Peyer's patch (tissue), 4 donors: ENCODE measurements around the gene NFKBIL1.

Experiments used
- CTCF ChIP-seq, 6 experiments: fragments of 450-650 bp in 4 of 6; fragments of 200-600 bp in 2 of 6; sonication (generic) in 1 of 6; IDR thresholded peaks; one replicate each; pipeline ENCODE4 v1.5.1; 2017 to 2019; ENCODE audit warnings: antibody characterized with exemption in 6 of 6, mild to moderate bottlenecking in 3 of 6, moderate library complexity in 1 of 6
- POLR2A ChIP-seq, 2 donors: fragments of 450-650 bp; IDR thresholded peaks; one replicate each; pipeline ENCODE4 v1.5.1; 2017; ENCODE audit warnings: antibody characterized with exemption in 2 of 2, mild to moderate bottlenecking in 2 of 2, moderate library complexity in 2 of 2

DNA sequence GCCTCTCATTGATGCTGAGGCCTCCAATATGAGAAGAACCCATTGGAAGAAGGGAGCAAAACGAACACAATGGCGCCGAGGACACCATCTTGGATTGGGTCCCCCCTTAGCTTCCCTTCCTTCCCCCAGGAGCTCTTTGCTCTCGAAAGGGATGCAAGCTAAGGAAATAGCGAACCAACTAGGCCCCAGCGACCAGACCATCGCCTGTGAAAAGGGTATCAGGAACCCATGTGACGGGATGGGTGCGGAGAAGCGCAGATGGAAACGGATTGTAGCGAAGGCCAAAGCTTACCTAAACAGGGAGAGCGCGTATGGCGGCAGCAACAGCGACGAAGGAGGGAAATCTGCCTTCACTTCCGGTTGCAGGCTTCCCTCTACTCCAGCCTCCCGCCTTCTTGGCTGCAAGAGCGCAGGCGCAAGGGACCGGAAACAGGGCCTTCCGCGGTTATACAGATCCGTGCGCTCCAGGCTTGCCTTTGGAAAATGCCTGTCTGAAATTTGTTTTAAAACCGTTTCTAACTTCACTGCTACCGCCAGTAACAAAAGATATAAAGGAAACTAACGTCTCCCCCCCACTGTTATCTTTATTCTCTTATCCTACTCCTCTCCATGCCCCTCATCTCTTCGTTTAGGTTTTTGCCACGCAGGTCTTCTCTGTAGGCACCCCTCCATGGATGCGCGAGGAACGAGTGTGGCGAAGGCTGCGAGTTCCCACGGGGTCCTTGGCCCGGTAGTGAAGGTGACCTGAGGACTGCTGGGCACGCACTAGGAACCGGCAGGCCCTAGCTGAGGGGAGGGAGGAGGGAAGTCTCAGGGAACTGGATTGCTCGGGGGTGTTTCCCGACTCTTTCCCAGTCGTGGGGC, 5.5 kb upstream of the NFKBIL1 start, which contains the start of gene DDX39B:
- TF ChIP-seq CTCF (IDR thresholded peaks at IDR 0.05): peak in 1 of 6 experiments; percentile 12
- peak; percentile 81 to 83 for TF ChIP-seq POLR2A (IDR thresholded peaks at IDR 0.05)
